NB4 (cell line): ENCODE results near the gene PPA2.

Source experiments
- CTCF ChIP-seq: IDR thresholded peaks from one replicate; pipeline ENCODE4 v1.5.1; 2012; ENCODE audit warnings: low read depth, low read length
- MAX ChIP-seq: IDR thresholded peaks from 2 replicates; pipeline ENCODE4 v1.6.1; 2011; ENCODE audit warnings: low read depth, low read length
- MYC ChIP-seq: IDR thresholded peaks from 2 replicates; pipeline ENCODE4 v1.6.1; 2011; ENCODE audit warnings: low read depth, low read length
- POLR2A ChIP-seq: IDR thresholded peaks from 2 replicates; pipeline ENCODE4 v1.6.1; 2011; ENCODE audit warnings: mild to moderate bottlenecking; ENCODE audit not compliant: insufficient read length; ENCODE audit errors: extremely low read depth

GRCh38 chr4:105344141-105344540 is 129.7 kb downstream of the PPA2 start:
- TF ChIP-seq CTCF (no peak), MYC (no peak), POLR2A (no peak), MAX (no peak)
